HEK293T (cell line): ENCODE results near the gene DAZL.

Source experiments
- BHLHE40 ChIP-seq: fragments of 450-650 bp; IDR thresholded peaks from 2 replicates; pipeline ENCODE4 v1.6.1; 2016; ENCODE audit warnings: mild to moderate bottlenecking, moderate library complexity, borderline replicate concordance
- CTBP1 ChIP-seq: fragments of 450-650 bp; IDR thresholded peaks from 2 replicates; pipeline ENCODE4 v1.6.1; 2016; ENCODE audit warnings: borderline replicate concordance
- ELF4 ChIP-seq: fragments of 450-650 bp; IDR thresholded peaks from 2 replicates; pipeline ENCODE4 v1.6.1; 2017; ENCODE audit warnings: antibody characterized with exemption
- FOXA1 ChIP-seq: fragments of 450-650 bp; IDR thresholded peaks from 2 replicates; pipeline ENCODE4 v1.6.1; 2016; ENCODE audit warnings: mild to moderate bottlenecking
- L3MBTL2 ChIP-seq: fragments of 450-650 bp; conservative IDR thresholded peaks from 2 replicates; pipeline ENCODE4 v1.6.1; 2016; ENCODE audit warnings: mild to moderate bottlenecking
- LEF1 ChIP-seq: fragments of 450-650 bp; IDR thresholded peaks from 2 replicates; pipeline ENCODE4 v1.6.1; 2017; ENCODE audit warnings: mild to moderate bottlenecking, borderline replicate concordance

DNA sequence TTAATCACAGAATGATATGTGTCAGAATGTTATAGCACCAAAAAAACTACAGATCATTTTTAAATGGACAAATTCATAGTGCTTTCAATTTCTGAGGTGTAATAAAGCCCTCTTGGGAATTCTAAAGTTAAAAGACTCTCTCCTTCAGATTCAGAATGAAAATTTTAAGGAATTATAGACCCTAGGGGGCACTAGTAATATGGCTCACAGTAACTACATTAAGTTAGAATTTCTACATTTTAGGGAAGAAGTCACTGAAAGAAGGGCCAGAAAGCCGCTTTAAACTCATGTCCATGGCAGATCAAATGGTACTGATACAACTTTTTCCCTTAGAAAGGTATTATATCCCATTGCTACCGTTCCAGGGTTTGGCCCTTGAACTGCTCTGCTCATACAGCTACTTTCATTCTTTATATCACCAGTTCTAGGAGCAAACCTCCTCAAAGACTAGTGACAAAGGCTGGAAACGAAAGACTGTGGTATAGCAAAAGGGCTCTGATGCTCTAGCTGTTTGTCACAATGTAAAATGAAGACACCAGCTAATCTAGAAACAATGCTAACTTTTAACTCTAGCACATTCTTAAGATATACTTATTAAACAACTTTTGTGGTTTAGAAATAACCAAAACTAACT is 18.1 kb downstream of the DAZL start:
- no peak for TF ChIP-seq LEF1
- no peak for TF ChIP-seq ELF4
- no peak for TF ChIP-seq CTBP1
- TF ChIP-seq FOXA1, result no peak
- no peak for TF ChIP-seq L3MBTL2
- no peak for TF ChIP-seq BHLHE40
